GM18909 (cell line): ENCODE data around the gene PRKCB.
"Not testable (repeated sequence)": the region's sequence is repeated elsewhere in the genome, so short reads cannot be mapped to it uniquely, and the experiment has no call there.

Experiments
- ATAC-seq: cut with Tn5 transposase; IDR thresholded peaks from one replicate; pipeline ENCODE4 v1.9.1; 2021; ENCODE audit warnings: mild to moderate bottlenecking; ENCODE audit not compliant: unreplicated experiment, poor library complexity

Gene PRKCB

DNA sequence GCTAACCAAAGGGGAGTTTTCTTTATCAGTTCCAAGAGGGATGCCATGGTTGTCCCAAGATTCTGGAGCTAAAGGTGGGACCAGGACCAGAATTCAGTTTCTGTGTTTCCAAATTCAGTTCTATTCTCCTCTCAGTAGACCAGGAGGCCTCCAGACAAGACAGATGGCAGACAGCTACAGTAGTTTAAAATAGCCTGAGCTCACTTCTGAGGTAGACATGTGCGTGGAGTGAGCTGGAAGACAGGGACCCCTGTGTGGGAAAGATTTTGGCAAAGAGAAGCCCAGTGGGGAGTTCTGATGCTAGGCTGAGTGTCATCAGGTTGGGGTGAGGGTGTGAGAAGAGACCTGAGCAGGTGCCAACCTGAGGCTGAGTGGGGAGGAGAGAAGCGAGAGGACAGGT is 95.4 kb downstream of the PRKCB start:
- no peak for ATAC-seq

DNA sequence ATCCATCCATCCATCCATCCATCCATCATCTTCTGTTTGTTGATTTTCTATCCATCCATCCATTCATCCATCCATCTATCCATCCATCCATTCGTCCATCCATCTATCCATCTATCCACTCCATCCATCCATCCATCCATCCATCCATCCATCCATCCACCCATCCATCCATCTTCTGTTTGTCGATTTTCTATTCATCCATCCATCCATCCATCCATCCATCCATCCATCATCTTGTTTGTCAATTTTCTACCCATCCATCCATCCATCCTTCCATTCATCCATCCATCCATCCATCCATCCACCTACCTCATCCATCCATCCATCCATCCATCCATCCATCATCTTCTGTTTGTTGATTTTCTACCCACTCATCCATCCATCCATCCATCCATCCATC is 97.9 kb downstream of the PRKCB start:
- not testable (repeated sequence) for ATAC-seq

DNA sequence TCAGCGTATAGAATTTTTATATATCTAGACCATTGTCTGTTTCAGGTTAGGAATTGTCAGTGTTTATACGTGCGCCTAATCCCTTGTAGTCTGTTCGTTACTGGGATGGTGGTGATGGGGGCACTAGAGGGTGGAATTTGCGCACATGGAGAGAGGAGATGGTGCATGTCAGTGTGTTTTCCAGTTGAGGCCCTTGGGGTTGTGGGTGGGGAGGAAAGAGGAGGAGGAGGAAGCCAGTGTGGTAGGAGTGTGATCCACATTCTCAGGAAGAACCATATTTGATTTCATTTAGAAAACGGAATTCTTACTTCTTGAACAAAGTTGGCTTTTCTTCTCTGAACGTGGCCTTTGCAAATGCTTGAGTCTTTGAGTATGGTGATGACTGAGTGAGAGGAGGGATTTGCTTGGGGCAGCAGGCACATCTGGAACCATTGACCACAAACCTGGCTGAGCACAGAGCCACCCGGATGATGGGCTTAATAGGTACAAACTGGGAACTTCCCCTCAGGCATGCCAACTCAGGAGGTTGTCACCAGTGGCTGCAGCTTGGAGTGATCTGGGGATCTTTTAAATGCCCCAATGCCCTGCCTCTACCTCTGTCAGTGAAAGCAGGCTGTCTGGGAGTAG is 98.9 kb downstream of the PRKCB start:
- no peak for ATAC-seq

DNA sequence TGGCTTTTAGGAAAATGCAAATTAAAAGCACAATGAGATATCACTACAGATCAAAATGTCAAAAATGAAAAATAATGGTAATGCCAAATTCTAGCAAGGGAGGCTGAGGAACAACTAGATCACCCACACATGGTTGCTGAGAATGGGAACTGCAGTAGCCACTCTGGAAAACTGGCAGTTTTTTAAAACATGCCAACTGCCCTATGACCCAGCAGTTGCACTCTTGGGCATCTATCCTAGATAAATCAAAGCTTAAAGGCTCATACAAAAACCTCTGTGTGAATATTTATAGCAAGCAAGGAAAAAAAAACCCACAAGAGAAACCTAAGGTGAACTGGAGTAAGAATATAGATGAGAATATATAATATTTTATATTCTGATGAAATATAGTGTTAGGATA is 104.3 kb downstream of the PRKCB start:
- ATAC-seq = no peak

DNA sequence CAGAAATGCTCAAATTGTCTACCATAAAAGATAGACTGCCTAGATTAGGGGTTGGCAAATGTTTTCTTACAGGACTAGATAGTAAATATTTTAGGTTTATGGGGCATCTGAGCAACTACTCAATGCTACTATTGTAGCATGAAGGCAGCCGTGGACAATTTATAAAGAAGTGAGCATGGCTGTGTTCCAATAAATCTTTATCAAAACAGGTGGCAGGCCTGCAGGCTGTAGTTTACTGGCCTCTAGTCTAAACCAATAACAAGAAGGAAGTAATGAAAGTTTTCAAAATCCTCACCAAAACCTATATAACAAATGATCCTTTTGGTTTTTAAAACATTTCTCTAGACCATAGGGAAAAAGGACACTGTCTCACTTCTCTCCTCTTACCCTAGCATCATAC is 105.2 kb downstream of the PRKCB start:
- no peak for ATAC-seq

DNA sequence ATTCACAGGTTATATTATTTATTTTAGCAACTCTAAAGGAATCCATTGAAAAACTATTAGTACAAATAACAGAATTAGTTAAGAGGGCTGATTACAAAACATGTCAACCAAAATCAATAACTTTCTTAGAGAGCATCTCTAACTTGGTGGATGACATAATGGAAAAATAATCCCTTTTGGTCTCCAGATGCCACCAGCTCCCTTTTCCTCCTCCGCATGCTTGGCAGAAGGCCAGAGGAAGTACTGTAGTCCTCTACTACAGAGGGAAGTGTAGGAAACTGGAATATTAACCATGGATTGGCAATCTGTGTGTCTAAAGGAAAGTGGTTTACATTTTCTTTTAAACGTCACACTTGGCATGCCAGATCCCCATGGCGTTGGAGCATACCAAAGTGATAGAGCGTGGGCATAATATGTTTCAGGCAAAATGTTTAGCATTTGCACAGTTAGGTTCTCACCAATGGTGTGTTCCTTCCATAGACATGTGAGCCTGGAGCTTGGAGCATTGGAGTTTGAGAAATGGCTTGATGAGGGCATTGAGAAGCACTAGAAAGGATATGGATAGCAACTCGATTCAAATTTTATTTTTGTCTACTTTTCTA is 106.3 kb downstream of the PRKCB start:
- no peak for ATAC-seq

DNA sequence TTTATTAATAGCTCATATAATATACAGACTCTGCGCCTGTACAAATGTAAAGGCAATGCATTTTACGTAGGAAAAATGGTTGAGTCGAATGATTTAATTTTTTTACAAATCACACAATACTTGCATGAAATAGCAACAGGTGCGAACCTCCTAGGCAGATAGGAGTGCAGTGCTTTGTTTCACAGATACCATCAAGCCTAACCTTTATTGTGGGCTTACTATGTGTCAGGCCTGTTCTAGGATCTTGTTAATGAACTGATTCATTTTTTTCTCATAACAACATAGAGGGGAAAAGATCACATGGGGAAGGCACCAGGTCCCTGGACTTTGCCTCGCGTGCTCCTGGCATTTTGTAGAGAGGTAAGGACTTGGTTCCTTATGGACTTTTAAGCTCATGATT is 107.8 kb downstream of the PRKCB start:
- no peak for ATAC-seq

DNA sequence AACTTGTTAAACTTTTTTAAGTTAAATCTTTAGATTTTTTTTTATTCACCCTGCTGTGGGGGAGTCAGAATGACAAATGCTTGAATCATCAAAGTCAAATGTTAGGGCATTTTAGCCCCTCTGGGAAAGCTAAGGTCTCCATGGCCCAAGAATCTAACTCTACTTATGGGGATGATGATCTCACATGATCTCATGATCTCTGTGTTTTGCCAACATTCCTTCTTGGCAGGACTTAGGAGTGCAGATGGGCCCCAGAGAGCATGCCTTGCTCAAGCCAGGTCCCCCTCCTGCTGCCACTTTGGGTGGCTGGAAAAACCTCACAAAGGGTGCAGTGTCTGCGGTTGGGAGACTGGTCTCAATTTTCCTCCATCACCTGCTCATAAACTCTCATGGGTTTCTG is 108.6 kb downstream of the PRKCB start:
- no peak for ATAC-seq

DNA sequence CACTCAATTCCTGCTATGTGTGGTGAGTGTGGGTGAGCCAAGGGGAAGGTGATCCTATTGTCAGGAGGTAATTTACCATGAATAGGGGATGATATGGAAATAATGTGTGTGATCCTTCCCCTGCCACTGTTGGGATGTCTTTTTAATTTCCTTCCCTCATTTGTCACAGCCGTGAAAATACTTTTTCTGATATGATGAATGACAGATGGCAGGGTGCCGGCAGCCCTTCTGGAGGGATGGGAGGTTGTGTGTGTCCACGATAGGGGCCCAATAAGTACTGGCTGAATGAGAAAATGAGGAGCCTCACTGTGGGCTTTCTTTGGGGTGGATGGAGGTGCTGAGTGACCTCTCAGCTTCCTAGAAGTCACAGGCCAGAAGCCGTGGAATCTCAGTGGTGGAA is 109.5 kb downstream of the PRKCB start:
- no peak for ATAC-seq

DNA sequence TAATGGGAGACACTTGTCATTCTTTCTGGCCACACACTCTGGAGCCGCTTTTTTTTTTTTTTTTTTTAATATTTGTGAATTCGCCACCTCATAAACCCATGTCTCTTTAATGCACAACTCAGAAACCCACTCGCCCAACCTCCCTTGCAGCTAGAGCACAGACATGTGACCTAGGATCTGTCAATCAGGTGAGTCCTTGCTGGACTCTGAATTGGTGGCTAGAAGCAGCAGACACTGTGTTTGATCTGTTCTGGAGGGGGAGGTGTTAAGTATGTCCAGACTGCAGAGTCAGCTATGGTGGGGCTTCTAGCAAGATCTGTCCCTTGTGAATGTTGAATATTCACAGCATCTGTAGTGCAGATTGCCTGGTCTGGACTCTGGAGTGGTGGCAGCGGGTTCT is 112.1 kb downstream of the PRKCB start:
- ATAC-seq = no peak

DNA sequence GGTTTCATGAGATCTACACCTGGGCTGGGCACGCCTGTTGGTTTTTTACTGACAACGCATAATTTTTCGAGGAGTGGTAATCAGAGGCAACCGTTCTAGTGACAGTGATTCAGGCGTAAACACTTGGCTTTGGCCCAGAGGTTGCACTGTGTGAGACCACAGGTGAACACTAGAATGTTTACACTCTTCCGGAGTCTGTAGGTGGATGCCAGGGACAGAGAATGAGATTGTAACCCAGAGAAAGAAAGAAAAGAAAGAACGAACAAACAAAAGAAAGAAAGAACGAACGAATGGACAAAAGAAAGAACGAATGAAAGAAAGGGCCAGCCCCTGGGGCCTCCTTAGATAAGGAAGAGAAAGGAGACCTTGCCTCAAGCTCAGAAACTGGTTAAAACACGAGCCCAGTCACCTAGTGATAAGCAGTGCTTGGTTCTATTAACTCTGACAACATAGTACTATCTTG is 113.2 kb downstream of the PRKCB start:
- ATAC-seq = no peak

DNA sequence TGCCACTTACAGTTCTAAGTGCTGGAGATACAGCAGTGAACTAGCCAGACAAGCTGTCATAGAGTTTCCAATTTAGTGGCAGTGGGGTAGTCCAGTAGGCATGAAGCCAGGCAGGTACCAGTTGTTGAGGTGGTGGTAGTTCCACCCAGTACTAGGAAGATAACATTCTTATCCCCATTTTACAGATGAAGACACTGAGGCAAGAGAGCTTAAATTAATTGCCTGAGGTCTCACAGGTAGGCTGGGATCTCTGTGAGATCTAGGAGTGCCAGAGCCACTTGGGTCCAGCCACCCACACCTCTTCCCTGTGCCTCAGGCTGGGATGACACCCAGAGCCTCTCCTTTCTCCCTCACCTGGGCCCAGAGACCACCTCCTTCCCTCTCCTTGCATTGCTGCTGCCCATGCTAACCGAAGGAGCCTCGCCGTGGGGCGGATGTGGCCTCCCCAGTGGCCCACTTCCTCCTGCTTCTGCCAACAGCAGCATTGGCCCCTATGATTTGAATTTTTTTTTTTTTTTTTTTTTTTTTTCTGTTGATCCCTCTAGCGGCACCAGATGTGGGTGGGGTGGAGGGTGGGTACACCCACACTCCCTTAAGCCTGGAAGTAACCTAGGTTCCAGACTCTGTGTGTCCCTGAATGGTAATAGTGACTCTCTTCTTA is 114.0 kb downstream of the PRKCB start:
- no peak for ATAC-seq

DNA sequence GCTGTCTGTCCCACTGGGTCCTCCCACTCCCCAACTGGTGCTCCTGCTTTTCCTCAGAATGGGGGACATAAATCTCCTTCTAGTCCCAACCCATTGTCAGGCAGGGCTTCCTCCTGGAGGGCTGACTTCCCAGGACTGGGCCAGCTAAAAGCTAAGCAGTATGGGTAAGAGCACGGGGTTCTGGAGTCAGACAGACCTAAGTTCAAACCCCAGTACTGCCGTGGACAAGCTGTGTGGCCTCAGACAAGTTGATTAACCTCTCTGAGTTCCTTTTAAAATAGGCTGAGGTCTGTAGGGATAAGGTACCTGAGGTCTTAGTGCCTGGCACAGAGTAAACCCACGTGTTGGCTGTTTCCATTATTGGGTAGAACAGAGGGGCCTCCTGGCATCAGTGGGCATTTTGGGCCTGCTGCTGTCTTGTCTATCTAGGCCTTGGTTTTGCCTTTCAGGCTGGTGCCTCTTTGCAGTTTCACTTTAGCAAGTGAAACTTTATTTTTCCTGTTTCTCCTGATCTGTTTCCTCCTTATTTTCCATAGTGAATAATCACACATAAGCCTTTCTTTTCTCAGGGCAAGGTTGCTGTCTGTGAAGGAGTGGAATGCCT is 114.6 kb downstream of the PRKCB start:
- no peak for ATAC-seq

DNA sequence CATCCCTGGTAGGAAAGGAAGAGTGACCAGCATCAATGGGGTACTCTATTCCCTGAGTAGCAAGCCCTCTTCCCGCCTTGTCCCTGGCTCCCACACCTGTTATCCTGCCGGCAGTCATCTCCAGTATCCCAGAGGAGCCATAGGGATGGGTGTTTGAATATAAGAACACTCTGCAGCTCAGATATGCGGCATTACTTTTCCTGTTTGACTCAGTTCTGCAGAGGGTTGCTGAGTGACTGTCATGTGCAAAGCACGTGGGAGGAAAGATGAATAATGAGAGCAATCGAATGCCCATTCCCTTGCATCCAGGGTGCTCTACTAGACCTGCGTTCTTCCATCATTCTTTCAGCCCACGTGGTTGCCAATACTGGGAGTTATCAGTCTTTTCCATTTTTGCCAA is 115.1 kb downstream of the PRKCB start:
- no peak for ATAC-seq

DNA sequence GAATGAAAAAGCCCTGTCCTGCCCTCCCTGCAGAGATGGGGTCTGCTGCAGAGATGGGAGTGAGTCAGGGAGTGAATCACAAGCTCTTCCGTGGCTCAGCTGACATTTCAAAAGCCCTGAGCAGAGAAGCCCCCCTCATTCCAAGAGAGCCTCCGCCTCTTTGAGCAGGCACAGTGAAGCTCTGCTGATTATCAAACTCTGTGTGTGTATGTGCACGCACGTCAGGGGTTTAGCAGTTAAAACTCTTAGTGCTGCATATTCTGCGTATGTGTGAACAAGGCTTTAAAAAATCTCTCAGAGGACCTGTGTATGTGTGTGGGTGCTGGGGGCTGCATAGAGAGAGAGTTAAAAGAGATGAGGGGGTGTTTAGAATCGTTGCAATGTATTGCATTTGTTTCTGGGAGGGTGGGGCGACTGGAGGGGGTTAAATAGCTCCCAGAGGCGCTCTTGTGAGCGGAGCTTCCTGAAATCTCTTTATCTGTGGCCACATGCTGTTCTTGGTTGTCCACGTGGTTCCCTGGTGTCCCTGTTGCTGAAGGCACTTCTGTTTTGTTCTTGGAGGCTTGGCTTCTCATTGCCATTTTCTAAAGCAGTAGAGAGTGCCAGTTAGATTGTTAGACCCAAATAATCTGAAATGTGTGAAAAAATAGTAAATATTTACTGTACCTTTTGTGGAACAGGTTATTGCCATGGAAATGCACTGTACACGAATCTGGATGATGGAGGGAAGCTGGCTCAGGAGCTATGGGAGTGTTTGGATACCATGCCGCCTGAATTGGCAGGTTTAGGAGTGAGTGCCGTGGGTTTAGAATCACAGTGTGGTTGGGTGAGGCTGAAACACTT is 116.6 kb downstream of the PRKCB start:
- ATAC-seq = no peak

DNA sequence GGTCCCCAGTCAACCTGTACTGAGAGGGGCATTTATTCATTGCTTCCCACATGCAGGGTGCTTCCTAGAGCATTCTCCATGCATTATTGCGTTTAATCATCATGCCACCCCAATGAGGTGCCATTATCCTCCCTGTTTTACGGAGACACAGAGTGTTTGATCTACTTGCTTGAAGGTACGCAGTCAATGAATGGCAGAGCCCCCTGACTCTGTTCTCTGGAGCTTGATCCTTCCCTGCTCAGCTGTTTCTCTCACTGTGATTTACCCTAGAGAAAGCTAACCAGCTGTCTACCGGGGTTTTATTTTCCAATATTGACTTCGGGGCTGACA is 117.2 kb downstream of the PRKCB start:
- ATAC-seq = no peak

DNA sequence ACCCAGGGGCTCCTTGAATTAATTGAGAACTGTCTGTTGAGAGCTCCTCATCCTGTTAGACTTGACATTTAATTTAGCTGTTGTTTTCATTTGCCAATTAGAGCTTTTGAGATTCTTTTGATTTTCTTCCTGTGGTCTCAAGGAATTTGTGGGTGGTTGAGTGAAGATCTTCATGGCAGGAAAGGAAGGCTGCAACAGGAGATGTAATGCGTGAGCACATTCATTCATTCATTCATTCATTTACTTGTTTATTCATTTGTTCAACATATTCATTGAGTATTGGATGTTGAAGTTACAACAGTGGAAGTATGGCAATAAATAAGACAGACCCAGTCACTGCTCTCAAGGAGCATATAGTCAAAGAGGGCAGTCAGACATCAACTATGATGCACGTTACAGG is 117.7 kb downstream of the PRKCB start:
- no peak for ATAC-seq

DNA sequence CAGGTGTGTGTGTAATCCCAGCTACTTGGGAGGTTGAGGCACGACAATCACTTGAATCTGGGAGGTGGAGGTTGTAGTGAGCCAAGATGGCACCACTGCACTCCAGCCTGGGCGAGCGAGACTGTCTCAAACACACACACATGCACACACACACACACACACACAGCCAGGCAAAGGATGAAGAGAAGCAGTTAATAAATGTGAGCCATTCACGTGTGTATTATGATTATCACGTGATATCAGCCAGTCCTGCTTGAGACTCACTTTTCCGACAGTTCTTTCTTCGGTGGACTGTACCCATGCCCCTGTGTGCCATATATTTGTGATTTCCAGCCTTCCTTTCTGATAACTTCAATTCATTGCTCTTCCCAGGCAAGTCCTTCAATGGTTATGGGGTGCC is 119.3 kb downstream of the PRKCB start:
- no peak for ATAC-seq

DNA sequence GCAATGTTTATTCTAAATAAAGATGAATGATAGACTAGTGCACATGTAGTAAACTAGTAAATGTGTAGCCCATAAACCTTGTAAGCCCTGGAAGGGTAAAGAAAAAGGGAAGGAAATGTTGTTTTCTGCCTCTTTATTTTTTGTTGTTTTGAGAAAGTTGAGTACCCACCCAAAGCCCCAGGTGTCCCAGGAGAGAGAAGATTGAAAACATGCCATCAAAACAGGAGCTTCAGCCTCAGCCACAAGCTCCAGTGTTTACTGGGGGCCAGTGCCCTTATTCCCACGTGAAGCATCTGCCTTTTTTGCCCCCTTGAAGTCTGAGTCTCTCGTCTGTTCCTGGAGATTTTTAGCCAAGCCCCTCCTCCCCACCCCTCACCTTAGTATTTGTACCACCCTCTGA is 121.5 kb downstream of the PRKCB start:
- ATAC-seq = no peak

DNA sequence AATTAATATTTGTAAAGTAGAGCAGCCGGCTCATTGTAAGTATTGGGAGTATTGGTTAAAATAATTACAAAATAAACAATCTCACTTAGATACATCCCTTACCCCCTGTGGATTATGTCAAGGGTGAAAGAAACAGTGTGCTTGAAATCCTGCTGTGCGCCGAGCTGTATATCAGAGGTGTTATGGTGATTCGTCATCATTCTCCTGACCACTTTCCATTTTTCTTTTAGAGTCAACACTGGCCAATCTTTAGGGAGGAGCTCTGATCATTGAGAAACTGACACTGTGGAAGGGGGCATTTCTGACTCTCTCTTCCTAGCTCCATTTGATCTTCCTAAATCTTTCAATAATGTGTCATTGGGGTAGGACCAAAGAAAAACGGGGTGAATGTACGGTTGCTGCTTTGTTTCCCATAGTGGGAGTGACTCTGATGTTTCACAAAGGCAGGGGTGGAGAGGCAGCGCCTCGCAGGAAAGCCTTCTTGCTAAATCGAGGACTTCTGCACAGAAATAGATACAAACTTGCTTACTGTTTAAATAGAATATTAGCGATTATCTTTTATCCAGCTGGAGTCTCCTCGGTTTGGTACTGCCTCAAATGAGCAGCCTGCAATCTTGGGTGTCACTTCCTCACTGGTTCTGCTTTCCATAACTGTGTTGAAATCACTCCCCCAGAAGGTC is 123.4 kb downstream of the PRKCB start:
- ATAC-seq = no peak
